ENCODE measurements around the gene ZCCHC4.
A peak's percentile ranks its signal among the peaks of the same experiment; 100 is the strongest.

ZCCHC4 gene

GRCh38 chr4:25312496-25313200, at the start of gene ZCCHC4:
TSS of gene ZCCHC4 (plus strand) at chr4:25312774. CDS start at chr4:25312810, 36 bp downstream.
- peak; percentile 97 for ATAC-seq
- TF ChIP-seq RARB (CRISPR knock-in tag; IDR thresholded peaks at IDR 0.05): no peak
- TF ChIP-seq ESRRG (CRISPR knock-in tag; IDR thresholded peaks at IDR 0.05): no peak
- no peak for TF ChIP-seq CREB5 (CRISPR knock-in tag; IDR thresholded peaks at IDR 0.05; ENCODE audit: low read depth)
- no peak for TF ChIP-seq CSRNP3 (CRISPR knock-in tag; IDR thresholded peaks at IDR 0.05)
- TF ChIP-seq TOX (CRISPR knock-in tag; IDR thresholded peaks at IDR 0.05; ENCODE audit: borderline replicate concordance): no peak
- TF ChIP-seq ZNF565 (CRISPR knock-in tag; conservative IDR thresholded peaks at IDR 0.05; ENCODE audit: low read depth): no peak
- TF ChIP-seq ISL1 (CRISPR knock-in tag; IDR thresholded peaks at IDR 0.05): no peak
- 0 out of 2 replicates have a peak, but pooled peaks have one; percentile 74 for TF ChIP-seq ZFP3 (CRISPR knock-in tag; IDR thresholded peaks at IDR 0.05)
- no peak for TF ChIP-seq OSR1 (CRISPR knock-in tag; IDR thresholded peaks at IDR 0.05)
- no peak for TF ChIP-seq ZC3H10 (CRISPR knock-in tag; IDR thresholded peaks at IDR 0.05)
- TF ChIP-seq PATZ1 (CRISPR knock-in tag; IDR thresholded peaks at IDR 0.05; ENCODE audit: borderline replicate concordance): 0 out of 2 replicates have a peak, but pooled peaks have one; percentile 20
- peak; percentile 92 for TF ChIP-seq TSHZ2 (CRISPR knock-in tag; IDR thresholded peaks at IDR 0.05)
- TF ChIP-seq POU6F1 (CRISPR knock-in tag; IDR thresholded peaks at IDR 0.05; ENCODE audit: borderline replicate concordance, low read depth): no peak
- peak; percentile 92 for TF ChIP-seq CSDC2 (CRISPR knock-in tag; IDR thresholded peaks at IDR 0.05)
- TF ChIP-seq ARNTL (CRISPR knock-in tag; IDR thresholded peaks at IDR 0.05; ENCODE audit: borderline replicate concordance, low read depth): no peak
- no peak for TF ChIP-seq TCF4 (CRISPR knock-in tag; IDR thresholded peaks at IDR 0.05; ENCODE audit: borderline replicate concordance)
- TF ChIP-seq PPARA (CRISPR knock-in tag; IDR thresholded peaks at IDR 0.05; ENCODE audit: borderline replicate concordance): no peak
- peak; percentile 77; the same call in 1 of the 2 replicates for TF ChIP-seq SNAI2 (CRISPR knock-in tag; IDR thresholded peaks at IDR 0.05)
- no peak for TF ChIP-seq ZNF8 (CRISPR knock-in tag; IDR thresholded peaks at IDR 0.05)
- no peak for TF ChIP-seq ZFP30 (CRISPR knock-in tag; IDR thresholded peaks at IDR 0.05)
- TF ChIP-seq ZNF70 (CRISPR knock-in tag; IDR thresholded peaks at IDR 0.05): no peak
- no peak for TF ChIP-seq BACH2 (CRISPR knock-in tag; IDR thresholded peaks at IDR 0.05; ENCODE audit: borderline replicate concordance)
- TF ChIP-seq GLIS3 (CRISPR knock-in tag; IDR thresholded peaks at IDR 0.05): no peak

- no peak for ATAC-seq
- TF ChIP-seq TOX (CRISPR knock-in tag; IDR thresholded peaks at IDR 0.05; ENCODE audit: borderline replicate concordance): no peak
- TF ChIP-seq BACH2 (CRISPR knock-in tag; IDR thresholded peaks at IDR 0.05; ENCODE audit: borderline replicate concordance): no peak
- TF ChIP-seq ZNF565 (CRISPR knock-in tag; conservative IDR thresholded peaks at IDR 0.05; ENCODE audit: low read depth): no peak
- TF ChIP-seq ZC3H10 (CRISPR knock-in tag; IDR thresholded peaks at IDR 0.05): no peak
- no peak for TF ChIP-seq PATZ1 (CRISPR knock-in tag; IDR thresholded peaks at IDR 0.05; ENCODE audit: borderline replicate concordance)
- no peak for TF ChIP-seq TSHZ2 (CRISPR knock-in tag; IDR thresholded peaks at IDR 0.05)
Observed at GRCh38 chr4:25271866-25272265, 40.7 kb upstream of the ZCCHC4 start.

Data from SK-N-SH treated with all-trans-retinoic acid at 6 μM for 48 hours (cell line).